ENCODE measurements around the gene CTAG1B.
"Not testable (repeated sequence)": the region's sequence is repeated elsewhere in the genome, so short reads cannot be mapped to it uniquely, and the experiment has no call there.

Gene CTAG1B

GRCh38 chrX:154630949-154631348 is 11.9 kb upstream of the CTAG1B start:
- H3K36me3 Mint-ChIP-seq (ENCODE audit: low read depth); H3K27ac Mint-ChIP-seq; H3K4me1 Mint-ChIP-seq; H3K4me3 Mint-ChIP-seq; H3K27me3 Mint-ChIP-seq (ENCODE audit: low read depth); H3K9me3 Mint-ChIP-seq: not testable (repeated sequence)

GRCh38 chrX:154628960-154629359 is 9.9 kb upstream of the CTAG1B start:
- not testable (repeated sequence) for H3K27ac Mint-ChIP-seq; H3K4me3 Mint-ChIP-seq; H3K36me3 Mint-ChIP-seq (ENCODE audit: low read depth); H3K4me1 Mint-ChIP-seq; H3K9me3 Mint-ChIP-seq; H3K27me3 Mint-ChIP-seq (ENCODE audit: low read depth)

- not testable (repeated sequence) for H3K4me1 Mint-ChIP-seq; H3K27ac Mint-ChIP-seq; H3K36me3 Mint-ChIP-seq (ENCODE audit: low read depth); H3K4me3 Mint-ChIP-seq; H3K9me3 Mint-ChIP-seq; H3K27me3 Mint-ChIP-seq (ENCODE audit: low read depth)
These were observed 1.8 kb upstream of the CTAG1B start for GRCh38 chrX:154620767-154621414.

- H3K4me1 Mint-ChIP-seq; H3K9me3 Mint-ChIP-seq; H3K27ac Mint-ChIP-seq; H3K4me3 Mint-ChIP-seq; H3K27me3 Mint-ChIP-seq (ENCODE audit: low read depth); H3K36me3 Mint-ChIP-seq (ENCODE audit: low read depth): not testable (repeated sequence)
These were observed 5.5 kb downstream of the CTAG1B start for GRCh38 chrX:154613586-154613985.

GRCh38 chrX:154611146-154611545 is 7.9 kb downstream of the CTAG1B start:
- H3K36me3 Mint-ChIP-seq (ENCODE audit: low read depth); H3K27me3 Mint-ChIP-seq (ENCODE audit: low read depth); H3K4me1 Mint-ChIP-seq; H3K9me3 Mint-ChIP-seq; H3K4me3 Mint-ChIP-seq; H3K27ac Mint-ChIP-seq: not testable (repeated sequence)

- H3K9me3 Mint-ChIP-seq: peaks cover 15% of the 10 kb centered on the region
- H3K4me3 Mint-ChIP-seq; H3K36me3 Mint-ChIP-seq (ENCODE audit: low read depth); H3K4me1 Mint-ChIP-seq; H3K27me3 Mint-ChIP-seq (ENCODE audit: low read depth); H3K27ac Mint-ChIP-seq: not testable (repeated sequence)
These were observed 10.3 kb downstream of the CTAG1B start for GRCh38 chrX:154608823-154609222.

- not testable (repeated sequence) for H3K4me1 Mint-ChIP-seq; H3K36me3 Mint-ChIP-seq (ENCODE audit: low read depth); H3K4me3 Mint-ChIP-seq
These were observed 11.1 kb downstream of the CTAG1B start for GRCh38 chrX:154607976-154608375.

GRCh38 chrX:154607370-154607769 is 11.7 kb downstream of the CTAG1B start:
- no peak overlapping the region for H3K27ac Mint-ChIP-seq
- H3K9me3 Mint-ChIP-seq: peaks cover 17% of the 10 kb centered on the region
- TF ChIP-seq CTCF (IDR thresholded peaks at IDR 0.05; ENCODE audit: unreplicated experiment in 3 of 3): no peak
- H3K36me3 Mint-ChIP-seq (ENCODE audit: low read depth): no peaks in the 10 kb centered on the region
- H3K4me1 Mint-ChIP-seq: no peaks in the 10 kb centered on the region
- peaks cover 3% of the 10 kb centered on the region for H3K27me3 Mint-ChIP-seq (ENCODE audit: low read depth)
- H3K4me3 Mint-ChIP-seq: no peak overlapping the region

More at GRCh38 chrX:154607976-154608375, 11.1 kb downstream of the CTAG1B start:
- not testable (repeated sequence) for H3K27ac Mint-ChIP-seq; H3K27me3 Mint-ChIP-seq (ENCODE audit: low read depth)
- peaks cover 17% of the 10 kb centered on the region for H3K9me3 Mint-ChIP-seq

- no peak overlapping the region for H3K4me3 Mint-ChIP-seq
- peaks cover 3% of the 10 kb centered on the region for H3K27me3 Mint-ChIP-seq (ENCODE audit: low read depth)
- H3K36me3 Mint-ChIP-seq (ENCODE audit: low read depth): no peaks in the 10 kb centered on the region
- peaks cover 14% of the 10 kb centered on the region for H3K9me3 Mint-ChIP-seq
- H3K4me1 Mint-ChIP-seq: no peaks in the 10 kb centered on the region
- no peak for TF ChIP-seq CTCF (IDR thresholded peaks at IDR 0.05; ENCODE audit: unreplicated experiment in 3 of 3)
- no peak overlapping the region for H3K27ac Mint-ChIP-seq
These were observed 13.5 kb downstream of the CTAG1B start for GRCh38 chrX:154605566-154605965.
